H1 (cell line): ENCODE results near the gene CBARP. TPM values are rescaled to one million over a fixed set of nuclear protein-coding genes. Genes with fewer than 3 reads are reported as not detected.

Source experiments
- CBX8 ChIP-seq: fragments of 300-800, 300-1000 bp; sonication (generic); IDR thresholded peaks from 2 replicates; pipeline ENCODE4 v1.7.1; 2016; ENCODE audit warnings: low read depth, low read length, borderline replicate concordance
- EGR1 ChIP-seq: IDR thresholded peaks from 2 replicates; pipeline ENCODE4 v1.6.1; 2011; ENCODE audit warnings: low read depth, low read length, borderline replicate concordance
- EP300 ChIP-seq, 2 experiments: IDR thresholded peaks; 1 replicate in 1 of 2; 2 replicates in 1 of 2; pipeline ENCODE4 v1.6.1; 2011 to 2012; ENCODE audit warnings: low read depth in 2 of 2, low read length in 2 of 2, mild to moderate bottlenecking in 2 of 2, borderline replicate concordance in 1 of 2, inconsistent platforms in 1 of 2, moderate library complexity in 1 of 2
- GABPA ChIP-seq: IDR thresholded peaks from 2 replicates; pipeline ENCODE4 v1.6.1; 2011; ENCODE audit warnings: mild to moderate bottlenecking, low read length, moderate library complexity, borderline replicate concordance; ENCODE audit not compliant: insufficient read depth
- HDAC2 ChIP-seq, 2 experiments: fragments of 300-600 bp in 1 of 2; sonication (generic) in 1 of 2; IDR thresholded peaks; 2 replicates each; pipeline ENCODE4 v1.6.1; 2011 to 2012; ENCODE audit warnings: low read depth in 2 of 2, low read length in 2 of 2, mild to moderate bottlenecking in 2 of 2, moderate library complexity in 2 of 2, borderline replicate concordance in 1 of 2, inconsistent platforms in 1 of 2
- JUND ChIP-seq: IDR thresholded peaks from 2 replicates; pipeline ENCODE4 v1.6.1; 2011; ENCODE audit warnings: mild to moderate bottlenecking, improper control_type of control experiment, low read length
- KDM1A ChIP-seq: fragments of 200-600, 300-600 bp; sonication (generic); IDR thresholded peaks from 2 replicates; pipeline ENCODE4 v1.7.1; 2016; ENCODE audit warnings: mild to moderate bottlenecking, low read length, borderline replicate concordance
- KDM5A ChIP-seq: fragments of 200-600 bp; IDR thresholded peaks from 2 replicates; pipeline ENCODE4 v1.7.1; 2012; ENCODE audit warnings: mild to moderate bottlenecking, low read length, inconsistent platforms, mixed read lengths
- MAFK ChIP-seq: IDR thresholded peaks from 2 replicates; pipeline ENCODE4 v1.6.1; 2012; ENCODE audit warnings: low read depth, mild to moderate bottlenecking, improper control_type of control experiment, low read length
- MAX ChIP-seq: IDR thresholded peaks from 2 replicates; pipeline ENCODE4 v1.6.1; 2012; ENCODE audit warnings: inconsistent platforms
- PHF8 ChIP-seq: fragments of 200-600 bp; sonication (generic); conservative IDR thresholded peaks from 2 replicates; pipeline ENCODE4 v1.7.1; 2012; ENCODE audit warnings: low read depth, mild to moderate bottlenecking, inconsistent platforms, low read length, moderate library complexity
- POLR2A ChIP-seq, 2 experiments: IDR thresholded peaks; 1 replicate in 1 of 2; 2 replicates in 1 of 2; pipeline ENCODE4 v1.6.1; 2011; ENCODE audit warnings: low read depth in 2 of 2, low read length in 2 of 2, mild to moderate bottlenecking in 2 of 2; ENCODE audit errors: control extremely low read depth in 1 of 2
- POLR2AphosphoS5 ChIP-seq: IDR thresholded peaks from 2 replicates; pipeline ENCODE4 v1.6.1; 2011; ENCODE audit warnings: low read depth, low read length
- RBBP5 ChIP-seq: IDR thresholded peaks from 2 replicates; pipeline ENCODE4 v1.7.1; 2012; ENCODE audit warnings: low read depth, mild to moderate bottlenecking, inconsistent platforms, low read length, moderate library complexity, borderline replicate concordance
- RXRA ChIP-seq: IDR thresholded peaks from 2 replicates; pipeline ENCODE4 v1.6.1; 2011; ENCODE audit warnings: low read depth, mild to moderate bottlenecking, low read length, moderate library complexity; ENCODE audit not compliant: insufficient read depth
- SAP30 ChIP-seq: fragments of 300-600 bp; sonication (generic); IDR thresholded peaks from 2 replicates; pipeline ENCODE4 v1.7.1; 2012; ENCODE audit warnings: low read length, moderate library complexity, mild to moderate bottlenecking, inconsistent platforms; ENCODE audit not compliant: insufficient read depth, insufficient replicate concordance
- SIX5 ChIP-seq: IDR thresholded peaks from 2 replicates; pipeline ENCODE4 v1.6.1; 2011; ENCODE audit warnings: mild to moderate bottlenecking, low read depth, low read length
- SP2 ChIP-seq: IDR thresholded peaks from 2 replicates; pipeline ENCODE4 v1.6.1; 2012; ENCODE audit warnings: mild to moderate bottlenecking, low read length, inconsistent platforms
- TCF12 ChIP-seq: IDR thresholded peaks from 2 replicates; pipeline ENCODE4 v1.6.1; 2011; ENCODE audit warnings: low read depth, mild to moderate bottlenecking, low read length
- TEAD4 ChIP-seq: IDR thresholded peaks from 2 replicates; pipeline ENCODE4 v1.6.1; 2012; ENCODE audit warnings: low read depth, low read length, inconsistent platforms, mixed read lengths
- polyA plus RNA-seq, 7 experiments: library from polyadenylated mRNA; depleted of rRNA in 3 of 7; stranded (reverse) in 5 of 7; unstranded in 2 of 7; fragments of >200 nt in 5 of 7; fragments of 200-250 nt in 2 of 7; gene quantifications; 1 replicate in 5 of 7; 2 replicates in 1 of 7; 4 replicates in 1 of 7; pipeline versions ENCODE4 v1.2.1 to v1.2.3, GENCODE V29; 2011 to 2013; ENCODE audit warnings: missing spikeins in 2 of 7, mixed read lengths in 2 of 7
- total RNA-seq: library from RNA; stranded (reverse); fragmentation: NEBNext Ultra II Directional; extraction: Animal tissue kit (Norgen Biotek cat#: 25700); gene quantifications from 2 replicates; pipeline ENCODE4 v1.2.1, GENCODE V29; 2021

The CBARP gene
- total and polyA plus RNA-seq, 2 of the 8 experiments (the other 6 are each of a cell fraction or from before 2014, with no cell fraction given): 4.9 to 14.7 TPM

GRCh38 chr19:1259206-1259875, 21.5 kb upstream of the CBARP start (continued):
- TF ChIP-seq SAP30: no peak
- no peak for TF ChIP-seq KDM1A
- TF ChIP-seq JUND: no peak
- TF ChIP-seq RXRA: 0 out of 2 replicates have a peak, but pooled peaks have one; percentile 8
- TF ChIP-seq POLR2A (IDR thresholded peaks at IDR 0.05; ENCODE audit: control extremely low read depth in 1 of 2, low read depth in 2 of 2, low read length in 2 of 2): peak; percentile 73 to 96
- TF ChIP-seq EP300 (IDR thresholded peaks at IDR 0.05; ENCODE audit: borderline replicate concordance in 1 of 2, low read depth in 2 of 2, low read length in 2 of 2): no peak
- TF ChIP-seq HDAC2 (IDR thresholded peaks at IDR 0.05; ENCODE audit: borderline replicate concordance in 1 of 2, low read depth in 2 of 2, low read length in 2 of 2): 0 out of 4 replicates have a peak, but pooled peaks of 1 of the 2 experiments have one; percentile 43
- no peak for TF ChIP-seq RBBP5
- TF ChIP-seq EGR1: peak; percentile 57; the same call in 1 of the 2 replicates
- no peak for TF ChIP-seq TCF12
- TF ChIP-seq PHF8: no peak
- peak; percentile 17; the same call in 1 of the 2 replicates for TF ChIP-seq MAX
- peak; percentile 90 for TF ChIP-seq TEAD4
- 0 out of 2 replicates have a peak, but pooled peaks have one; percentile 56 for TF ChIP-seq GABPA
- TF ChIP-seq MAFK: no peak
- TF ChIP-seq KDM5A: no peak
- TF ChIP-seq SIX5: no peak
- TF ChIP-seq POLR2AphosphoS5: peak; percentile 98
- TF ChIP-seq SP2: no peak
- TF ChIP-seq CBX8: no peak
